Thymus (tissue), 11 donors: Measurements from ENCODE around the gene ERBB4. TPM values are rescaled to one million over a fixed set of nuclear protein-coding genes. Genes with fewer than 3 reads are reported as not detected.

ENCODE experiments used
- DNase-seq, 9 donors: peaks; one replicate each; pipeline ENCODE4 v3.0.0-alpha.2; 2013; ENCODE audit warnings: low spot score in 9 of 9, low read depth in 6 of 9, missing footprints in 1 of 9
- H3K27ac ChIP-seq, 2 donors: one replicate each; pipeline ENCODE4 v1.5.1; 2013; ENCODE audit warnings: control low read depth in 1 of 2, low read depth in 1 of 2, low read length in 1 of 2, mild to moderate bottlenecking in 1 of 2, moderate library complexity in 1 of 2
- H3K27me3 ChIP-seq, 2 donors: one replicate each; pipeline ENCODE4 v1.5.1; 2013; ENCODE audit warnings: low read length in 1 of 2; ENCODE audit not compliant: control insufficient read depth in 2 of 2, insufficient read depth in 1 of 2
- H3K36me3 ChIP-seq, 2 donors: one replicate each; pipeline ENCODE4 v1.5.1; 2013; ENCODE audit warnings: low read length in 1 of 2, mild to moderate bottlenecking in 1 of 2, moderate library complexity in 1 of 2; ENCODE audit not compliant: control insufficient read depth in 2 of 2, insufficient read depth in 2 of 2
- H3K4me1 ChIP-seq, 2 donors: one replicate each; pipeline ENCODE4 v1.5.1; 2013; ENCODE audit warnings: low read length in 2 of 2; ENCODE audit not compliant: control insufficient read depth in 2 of 2, insufficient read depth in 2 of 2
- H3K4me3 ChIP-seq, 2 donors: one replicate each; pipeline ENCODE4 v1.5.1; 2013; ENCODE audit warnings: low read length in 2 of 2, control low read depth in 1 of 2, mild to moderate bottlenecking in 1 of 2
- H3K9me3 ChIP-seq, 2 donors: one replicate each; pipeline ENCODE4 v1.5.1; 2013; ENCODE audit warnings: low read length in 1 of 2, mild to moderate bottlenecking in 1 of 2; ENCODE audit not compliant: control insufficient read depth in 2 of 2, insufficient read depth in 1 of 2
- whole genome bisulfite sequencing: extraction: QIAGEN DNeasy Blood & Tissue Kit; methylation state at CpG from one replicate; pipeline ENCODE4 v1.1.7; 2013; 5-methylcytosine and 5-hydroxymethylcytosine counted together
- polyA plus RNA-seq: library from polyadenylated mRNA; stranded (reverse); fragments of 200-250 nt; gene quantifications from one replicate; pipeline ENCODE4 v1.2.3, GENCODE V29; 2013
- total RNA-seq: library from RNA; stranded (reverse); fragments of 120-200 nt; gene quantifications from one replicate; pipeline ENCODE4 v1.2.4, GENCODE V29; 2013
- donor health status: healthy.

The ERBB4 gene
- total and polyA plus RNA-seq, 2 donors, result 0.16 to 0.19 TPM

DNA sequence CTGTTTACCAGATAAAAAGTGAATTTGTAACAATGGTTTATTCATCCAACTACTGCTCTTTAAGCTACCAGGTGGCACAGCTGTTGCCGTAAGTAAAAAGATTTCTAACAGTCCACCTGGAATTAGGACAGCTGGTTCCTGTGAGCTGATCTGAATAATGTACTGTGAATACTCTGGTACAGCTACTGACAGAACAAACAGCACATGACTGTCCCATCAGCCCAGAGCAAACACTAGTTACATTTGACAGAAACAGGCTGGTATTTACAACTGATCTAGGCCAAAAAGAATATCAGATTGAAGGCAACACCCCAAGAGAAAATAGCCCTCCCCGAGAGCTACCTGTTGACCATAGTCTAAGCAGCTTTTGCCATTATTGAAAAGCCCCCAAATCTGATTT lies 1141.8 kb downstream of the ERBB4 start:
- Histone ChIP-seq H3K27me3 (no peaks in the 10 kb centered on the region), H3K4me3 (no peak overlapping the region), H3K36me3 (no peaks in the 10 kb centered on the region), H3K27ac (no peak overlapping the region), H3K9me3 (no peaks in the 10 kb centered on the region), H3K4me1 (no peaks in the 10 kb centered on the region)
- no peak for DNase-seq
- 92% methylated on average over 2 of the region's 2 CpGs for WGBS

GRCh38 chr2:211391189-211391567 lies 1147.4 kb downstream of the ERBB4 start:
- DNase-seq, result no peak
- 88% methylated on average over 3 of the region's 3 CpGs for WGBS
- Histone ChIP-seq H3K36me3 (no peaks in the 10 kb centered on the region), H3K9me3 (no peaks in the 10 kb centered on the region), H3K4me1 (no peaks in the 10 kb centered on the region), H3K27ac (no peak overlapping the region), H3K27me3 (no peaks in the 10 kb centered on the region), H3K4me3 (no peak overlapping the region)

DNA sequence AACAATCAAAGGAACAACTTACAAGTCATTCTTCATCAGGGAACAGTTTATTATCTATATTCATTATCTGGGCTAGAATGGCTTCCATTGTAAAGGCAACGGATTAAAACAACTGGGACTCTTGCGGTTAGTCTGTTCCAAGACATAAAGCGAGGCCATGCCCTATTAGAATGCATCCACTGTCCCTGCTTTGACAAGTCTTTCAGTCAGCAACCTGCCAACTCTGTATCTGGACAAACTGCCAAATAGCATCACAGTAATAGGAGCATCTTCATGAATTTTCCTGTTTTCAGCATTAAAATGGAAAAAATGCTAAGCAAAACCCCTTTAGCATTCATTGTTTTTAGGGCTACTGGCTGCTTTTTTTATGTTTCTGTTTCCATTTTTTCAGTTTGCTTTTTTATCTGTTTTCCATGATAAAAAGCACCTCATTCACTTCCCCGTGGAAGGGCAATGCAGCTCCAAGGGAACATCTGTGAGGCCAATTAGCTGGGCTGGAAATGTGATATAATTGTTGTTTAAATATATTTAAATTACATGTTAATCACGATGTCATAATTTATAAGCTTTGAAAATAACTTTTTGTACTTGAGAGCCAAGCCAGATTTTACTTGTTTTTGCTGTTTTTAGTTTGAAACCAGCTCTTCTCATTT lies 1147.9 kb downstream of the ERBB4 start:
- Histone ChIP-seq H3K27me3 (no peaks in the 10 kb centered on the region), H3K9me3 (no peaks in the 10 kb centered on the region), H3K4me3 (no peak overlapping the region), H3K4me1 (no peaks in the 10 kb centered on the region), H3K27ac (no peak overlapping the region), H3K36me3 (no peaks in the 10 kb centered on the region)
- WGBS, result 79% methylated on average over 5 of the region's 5 CpGs
- DNase-seq, result no peak

- Histone ChIP-seq H3K27me3 (no peaks in the 10 kb centered on the region), H3K36me3 (no peaks in the 10 kb centered on the region), H3K4me1 (no peaks in the 10 kb centered on the region), H3K27ac (no peak overlapping the region), H3K9me3 (no peaks in the 10 kb centered on the region), H3K4me3 (no peak overlapping the region)
- WGBS, result 80% methylated on average over 6 of the region's 6 CpGs
- DNase-seq, result no peak
Measured at GRCh38 chr2:211387734-211388133, 1150.9 kb downstream of the ERBB4 start.

DNA sequence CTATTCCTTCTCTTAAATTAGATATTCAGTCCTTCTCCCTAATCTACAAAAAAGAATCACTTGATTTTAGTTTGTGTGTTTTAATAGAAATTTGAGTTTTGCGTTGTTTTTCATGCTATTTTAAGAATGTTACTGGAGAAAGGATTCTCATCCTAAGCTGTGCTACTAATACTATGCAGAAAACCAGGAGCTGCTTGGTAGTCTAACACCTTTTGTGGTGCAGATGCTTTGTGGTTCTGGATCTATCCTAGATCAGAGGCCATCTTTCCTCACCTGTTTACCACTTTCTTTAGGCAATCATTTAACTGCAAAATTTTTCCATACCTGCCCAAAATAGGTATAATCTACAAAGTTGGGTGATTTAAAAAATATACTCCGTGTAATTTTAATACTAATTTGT lies 1158.6 kb downstream of the ERBB4 start:
- 88% methylated on average over 2 of the region's 2 CpGs for whole genome bisulfite sequencing
- Histone ChIP-seq H3K4me3 (no peak overlapping the region), H3K36me3 (no peaks in the 10 kb centered on the region), H3K27me3 (no peaks in the 10 kb centered on the region), H3K4me1 (no peaks in the 10 kb centered on the region), H3K27ac (no peak overlapping the region), H3K9me3 (no peaks in the 10 kb centered on the region)
- no peak for DNase-seq

GRCh38 chr2:211376410-211376809 lies 1162.2 kb downstream of the ERBB4 start:
- Histone ChIP-seq H3K27ac (no peak overlapping the region), H3K4me3 (no peak overlapping the region), H3K9me3 (no peaks in the 10 kb centered on the region), H3K36me3 (no peaks in the 10 kb centered on the region), H3K27me3 (no peaks in the 10 kb centered on the region), H3K4me1 (no peaks in the 10 kb centered on the region)
- no peak for DNase-seq

DNA sequence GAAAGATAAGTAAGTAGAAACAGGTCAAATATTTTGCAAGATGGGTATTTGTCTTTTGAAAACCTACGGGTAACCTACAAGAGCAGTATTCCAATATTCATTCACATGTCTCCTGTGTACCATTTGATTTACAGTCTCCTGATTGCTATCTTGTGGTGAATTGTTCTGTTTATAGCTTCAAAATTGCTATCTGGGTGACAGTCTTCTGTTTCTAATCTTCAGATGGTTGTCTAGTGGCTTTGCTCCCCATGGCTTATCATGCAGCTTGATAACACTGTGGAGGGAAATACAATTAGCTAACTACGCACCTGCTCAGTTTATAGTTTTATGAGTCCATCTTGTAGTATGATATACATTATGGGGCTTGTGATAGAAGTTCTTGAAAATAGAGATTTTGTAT lies 1165.4 kb downstream of the ERBB4 start:
- H3K27me3 ChIP-seq, result no peaks in the 10 kb centered on the region
- 76% methylated on average over 2 of the region's 2 CpGs for WGBS
- H3K36me3 ChIP-seq, result no peaks in the 10 kb centered on the region
- no peaks in the 10 kb centered on the region for H3K9me3 ChIP-seq
- peaks cover 0 to 2% of the 10 kb centered on the region in 2 donors for H3K4me1 ChIP-seq
- H3K4me3 ChIP-seq, result no peak overlapping the region
- DNase-seq, result no peak
- H3K27ac ChIP-seq, result no peak overlapping the region

DNA sequence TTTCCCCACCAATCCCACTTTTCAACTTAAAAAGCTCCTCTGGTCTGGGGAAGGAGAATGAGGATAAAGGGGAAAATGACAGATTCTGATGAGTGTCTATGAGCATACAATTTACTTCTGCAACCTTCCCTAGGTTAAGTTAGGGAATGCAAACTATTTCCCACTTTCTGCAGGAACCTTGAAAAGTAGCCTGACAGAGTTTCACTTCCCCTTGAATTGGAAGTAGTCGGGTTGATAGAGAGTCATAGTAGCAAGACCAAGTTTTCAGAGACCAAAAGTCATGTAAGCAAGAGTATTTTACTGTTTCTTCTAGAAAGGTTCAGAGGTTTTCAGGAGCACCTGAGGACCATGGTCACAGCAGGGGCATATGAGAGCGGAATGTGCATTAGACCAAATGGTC lies 1167.1 kb downstream of the ERBB4 start:
- H3K9me3 ChIP-seq, result no peaks in the 10 kb centered on the region
- 89% methylated on average over 2 of the region's 2 CpGs for WGBS
- peaks cover 0 to 2% of the 10 kb centered on the region in 2 donors for H3K4me1 ChIP-seq
- H3K27ac ChIP-seq, result no peak overlapping the region
- no peaks in the 10 kb centered on the region for H3K27me3 ChIP-seq
- H3K36me3 ChIP-seq, result no peaks in the 10 kb centered on the region
- H3K4me3 ChIP-seq, result no peak overlapping the region
- no peak for DNase-seq

DNA sequence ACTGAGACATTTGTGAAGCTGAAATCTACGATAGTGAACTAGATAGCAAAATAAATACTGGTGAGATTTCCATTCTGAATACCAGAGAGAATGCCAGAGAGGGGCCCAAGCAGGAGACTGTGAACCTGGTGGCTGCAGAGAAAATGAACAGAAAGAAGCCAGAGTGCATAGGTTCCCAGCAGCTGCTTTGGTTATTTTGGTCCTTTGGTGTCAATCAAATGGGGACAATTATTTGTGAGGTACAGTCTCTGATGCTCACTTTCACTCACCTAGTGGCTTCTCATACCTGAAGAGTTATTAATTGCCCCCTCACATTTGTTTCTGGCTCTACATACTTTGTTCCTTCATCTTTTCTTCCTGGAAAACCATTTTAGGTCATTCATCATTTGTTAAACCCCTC lies 1170.1 kb downstream of the ERBB4 start:
- Histone ChIP-seq H3K27me3 (no peaks in the 10 kb centered on the region), H3K27ac (no peak overlapping the region), H3K4me1 (peaks cover 0 to 2% of the 10 kb centered on the region in 2 donors), H3K9me3 (no peaks in the 10 kb centered on the region), H3K36me3 (no peaks in the 10 kb centered on the region), H3K4me3 (no peak overlapping the region)
- DNase-seq, result no peak
- 86% methylated on average over 1 of the region's 1 CpG for WGBS

- peaks cover 0 to 2% of the 10 kb centered on the region in 2 donors for H3K4me1 ChIP-seq
- no peaks in the 10 kb centered on the region for H3K27me3 ChIP-seq
- no peaks in the 10 kb centered on the region for H3K36me3 ChIP-seq
- H3K27ac ChIP-seq, result no peak overlapping the region
- 84% methylated on average over 4 of the region's 4 CpGs for WGBS
- no peak for DNase-seq
- H3K4me3 ChIP-seq, result no peak overlapping the region
- no peaks in the 10 kb centered on the region for H3K9me3 ChIP-seq
Measured at GRCh38 chr2:211367711-211368110, 1170.9 kb downstream of the ERBB4 start.
